ENCODE results near the gene DYNC2LI1. TPM values are rescaled to one million over a fixed set of nuclear protein-coding genes. Genes with fewer than 3 reads are reported as not detected.
A peak's percentile ranks its signal among the peaks of the same experiment; 100 is the strongest.

DYNC2LI1 gene
- total RNA-seq, 2 experiments from 2014 or later, result 4.9 to 6.9 TPM

DNA sequence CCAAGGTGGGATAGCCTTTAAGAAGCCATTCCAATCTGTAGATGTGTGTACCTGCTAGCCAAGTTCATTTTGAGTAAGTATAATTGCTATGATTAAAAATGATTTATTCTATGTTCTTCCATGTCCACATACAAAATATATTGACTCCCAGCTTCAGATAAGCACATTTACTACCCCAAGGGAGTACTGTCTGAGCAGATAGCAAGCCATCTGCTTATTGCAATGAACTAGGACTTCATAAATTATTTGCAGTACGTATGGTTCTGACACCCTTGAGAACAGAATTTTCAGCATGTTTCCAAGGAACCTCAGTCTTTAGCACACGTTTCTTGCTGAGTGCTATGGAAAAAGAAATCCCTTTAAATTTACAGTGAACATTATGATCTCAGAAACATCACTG is 36.6 kb downstream of the DYNC2LI1 start:
- H3K4me1 Mint-ChIP-seq, result no peaks in the 10 kb centered on the region
- no peak for DNase-seq
- H3K27me3 Mint-ChIP-seq, result no peaks in the 10 kb centered on the region
- H3K36me3 Mint-ChIP-seq (ENCODE audit: low read depth), result no peaks in the 10 kb centered on the region
- no peak overlapping the region for H3K27ac Mint-ChIP-seq
- CTCF ChIA-PET, result no interaction called here
- POLR2A ChIA-PET, result no interaction called here
- H3K4me3 Mint-ChIP-seq, result no peak overlapping the region
- H3K9me3 Mint-ChIP-seq, result no peaks in the 10 kb centered on the region

GRCh38 chr2:43810888-43811287 is 37.0 kb downstream of the DYNC2LI1 start:
- Mint-ChIP-seq H3K9me3 (no peaks in the 10 kb centered on the region), H3K4me3 (no peak overlapping the region)
- POLR2A ChIA-PET, result interaction anchor here (0.6 kb wide), 1 partner anchor 21 kb away, joined by 3 read pairs; no protein-coding TSS in a partner anchor

DNA sequence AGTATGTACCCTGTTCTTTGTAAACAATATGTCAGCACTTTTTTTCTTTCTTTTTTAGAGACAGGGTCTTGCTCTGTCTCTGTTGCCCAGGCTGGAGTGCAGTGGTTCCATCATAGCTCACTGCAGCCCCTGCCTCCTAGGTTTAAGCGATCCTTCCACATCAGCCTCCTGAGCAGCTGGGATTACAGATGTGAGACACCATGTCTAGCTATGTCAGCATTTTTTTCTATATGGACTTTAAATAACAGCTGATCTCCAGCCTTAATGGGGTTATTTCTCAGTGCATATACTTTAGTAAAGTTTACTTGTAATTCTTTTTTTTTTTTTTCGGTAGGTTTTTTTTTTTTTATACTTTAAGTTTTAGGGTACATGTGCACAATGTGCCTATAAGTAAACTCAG is 38.2 kb downstream of the DYNC2LI1 start:
- CTCF ChIA-PET, result interaction anchor here (0.6 kb wide), 1 partner anchor 356 kb away, joined by 4 read pairs; no protein-coding TSS in a partner anchor
- H3K4me1 Mint-ChIP-seq, result no peaks in the 10 kb centered on the region
- H3K36me3 Mint-ChIP-seq (ENCODE audit: low read depth), result no peaks in the 10 kb centered on the region
- POLR2A ChIA-PET, result no interaction called here
- no peaks in the 10 kb centered on the region for H3K27me3 Mint-ChIP-seq
- H3K27ac Mint-ChIP-seq, result no peak overlapping the region
- DNase-seq, result no peak
- H3K9me3 Mint-ChIP-seq, result peaks cover 2% of the 10 kb centered on the region
- no peak overlapping the region for H3K4me3 Mint-ChIP-seq

More at GRCh38 chr2:43810888-43811287, 37.0 kb downstream of the DYNC2LI1 start:
- DNase-seq, result no peak
- Mint-ChIP-seq H3K27me3 (no peaks in the 10 kb centered on the region), H3K4me1 (no peaks in the 10 kb centered on the region), H3K27ac (no peak overlapping the region), H3K36me3 (ENCODE audit: low read depth) (no peaks in the 10 kb centered on the region)
- CTCF ChIA-PET, result no interaction called here

DNA sequence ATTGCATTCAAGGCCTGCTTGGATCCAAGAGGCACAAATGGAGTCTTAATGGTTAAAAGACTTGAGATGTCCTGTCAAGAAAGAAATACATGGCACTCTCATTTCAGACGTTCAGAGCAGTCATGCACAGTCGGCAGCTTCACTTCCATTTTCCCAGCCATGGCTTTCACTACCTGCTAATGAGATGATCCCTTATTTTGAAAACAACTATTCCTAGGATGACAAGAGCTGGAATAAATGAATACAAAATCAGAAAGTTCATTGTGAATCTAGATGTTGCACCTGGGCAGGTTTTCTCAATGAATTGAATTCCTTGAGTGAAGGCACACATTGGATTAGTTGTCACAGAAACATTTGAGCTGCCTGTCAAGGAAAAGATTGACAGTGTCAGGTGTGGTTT is 39.1 kb downstream of the DYNC2LI1 start:
- Mint-ChIP-seq H3K36me3 (ENCODE audit: low read depth) (no peaks in the 10 kb centered on the region), H3K9me3 (peaks cover 2% of the 10 kb centered on the region), H3K4me3 (no peak overlapping the region), H3K4me1 (no peaks in the 10 kb centered on the region), H3K27ac (no peak overlapping the region), H3K27me3 (no peaks in the 10 kb centered on the region)
- ChIA-PET POLR2A (no interaction called here), CTCF (no interaction called here)
- DNase-seq, result no peak

DNA sequence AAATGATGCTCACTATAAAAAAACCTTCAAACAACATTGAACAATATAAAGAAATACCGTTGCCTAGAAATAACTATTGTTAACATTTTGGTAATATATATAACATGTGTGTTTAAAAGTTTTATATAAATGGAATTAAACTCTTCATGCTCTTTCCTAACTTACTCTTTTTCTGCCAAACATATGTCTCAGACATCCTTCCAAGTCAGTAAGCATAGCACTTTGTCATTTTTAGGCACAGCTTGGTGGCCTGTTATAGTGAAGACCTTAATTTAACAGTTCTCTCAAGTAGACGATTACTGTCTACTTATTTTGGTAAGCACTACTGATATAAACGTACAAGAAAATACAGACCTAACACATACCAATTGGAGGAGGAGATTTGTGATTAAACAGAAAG is 40.9 kb downstream of the DYNC2LI1 start:
- Mint-ChIP-seq H3K4me1 (peaks cover 3% of the 10 kb centered on the region), H3K27me3 (no peaks in the 10 kb centered on the region), H3K9me3 (peaks cover 2% of the 10 kb centered on the region), H3K4me3 (no peak overlapping the region), H3K27ac (no peak overlapping the region), H3K36me3 (ENCODE audit: low read depth) (no peaks in the 10 kb centered on the region)
- ChIA-PET POLR2A (no interaction called here), CTCF (no interaction called here)
- no peak for DNase-seq

DNA sequence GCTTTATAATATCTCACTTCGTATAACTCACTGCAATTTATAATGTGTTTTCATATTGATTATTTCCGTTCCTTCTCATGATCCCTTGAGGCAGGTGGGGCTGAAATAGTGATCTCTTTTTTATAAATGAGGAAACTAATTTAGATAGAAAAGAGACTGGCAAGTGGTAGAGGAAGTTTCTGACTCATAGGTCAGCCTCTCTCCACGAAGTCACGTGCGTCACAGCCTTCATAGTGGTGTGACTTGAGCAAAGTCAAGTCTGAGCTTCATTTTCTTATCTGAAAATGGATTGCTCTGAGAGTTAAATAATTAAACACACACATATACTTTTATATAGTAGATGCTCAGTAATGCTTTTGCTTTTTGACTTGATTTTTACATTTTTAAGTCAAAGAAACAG is 44.9 kb downstream of the DYNC2LI1 start:
- Mint-ChIP-seq H3K27me3 (peaks cover 23% of the 10 kb centered on the region), H3K27ac (no peak overlapping the region), H3K4me3 (no peak overlapping the region), H3K9me3 (peaks cover 2% of the 10 kb centered on the region), H3K4me1 (peaks cover 3% of the 10 kb centered on the region), H3K36me3 (ENCODE audit: low read depth) (no peaks in the 10 kb centered on the region)
- ChIA-PET CTCF (no interaction called here), POLR2A (no interaction called here)
- DNase-seq, result peak; percentile 23

GRCh38 chr2:43819491-43820163 is 45.8 kb downstream of the DYNC2LI1 start:
- H3K4me3 Mint-ChIP-seq, result no peak overlapping the region
- POLR2A ChIA-PET, result no interaction called here
- peaks cover 3% of the 10 kb centered on the region for H3K4me1 Mint-ChIP-seq

DNA sequence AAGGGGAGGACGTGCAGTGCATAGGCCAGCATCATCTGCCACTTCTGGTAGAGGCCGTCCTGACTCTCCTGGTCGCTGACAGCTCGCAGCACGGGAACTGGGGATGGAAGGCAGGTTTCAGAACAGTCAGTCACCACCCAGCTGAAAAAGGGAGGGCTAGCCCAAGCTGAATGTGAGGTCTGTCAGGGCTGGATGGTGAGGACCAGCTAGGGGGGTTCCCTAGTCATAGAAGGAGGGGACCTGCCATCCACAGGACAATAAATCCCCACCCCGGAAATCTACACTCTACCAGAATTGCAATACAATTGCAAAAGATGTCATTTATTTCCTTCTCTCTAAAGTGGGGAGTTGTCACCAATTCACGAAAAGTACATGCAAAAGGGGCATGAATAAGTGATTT is 49.0 kb downstream of the DYNC2LI1 start:
- H3K4me1 Mint-ChIP-seq, result peaks cover 3% of the 10 kb centered on the region
- DNase-seq, result no peak
- no peak overlapping the region for H3K4me3 Mint-ChIP-seq

More at GRCh38 chr2:43819491-43820163, 45.8 kb downstream of the DYNC2LI1 start:
- no peak for DNase-seq
- no peak overlapping the region for H3K27ac Mint-ChIP-seq
- CTCF ChIA-PET, result no interaction called here
- H3K9me3 Mint-ChIP-seq, result peaks cover 2% of the 10 kb centered on the region
- peaks cover 26% of the 10 kb centered on the region for H3K27me3 Mint-ChIP-seq
- no peaks in the 10 kb centered on the region for H3K36me3 Mint-ChIP-seq (ENCODE audit: low read depth)

GRCh38 chr2:43823751-43824150 is 49.9 kb downstream of the DYNC2LI1 start:
- Mint-ChIP-seq H3K27ac (no peak overlapping the region), H3K4me3 (no peak overlapping the region), H3K4me1 (no peaks in the 10 kb centered on the region), H3K36me3 (ENCODE audit: low read depth) (no peaks in the 10 kb centered on the region), H3K9me3 (no peaks in the 10 kb centered on the region), H3K27me3 (peaks cover 31% of the 10 kb centered on the region)
- no peak for DNase-seq
- CTCF ChIA-PET, result no interaction called here
- POLR2A ChIA-PET, result no interaction called here

More for the DNA sequence above, 49.0 kb downstream of the DYNC2LI1 start:
- ChIA-PET CTCF (no interaction called here), POLR2A (no interaction called here)
- no peaks in the 10 kb centered on the region for H3K36me3 Mint-ChIP-seq (ENCODE audit: low read depth)
- H3K27me3 Mint-ChIP-seq, result peaks cover 29% of the 10 kb centered on the region
- H3K9me3 Mint-ChIP-seq, result no peaks in the 10 kb centered on the region
- no peak overlapping the region for H3K27ac Mint-ChIP-seq

DNA sequence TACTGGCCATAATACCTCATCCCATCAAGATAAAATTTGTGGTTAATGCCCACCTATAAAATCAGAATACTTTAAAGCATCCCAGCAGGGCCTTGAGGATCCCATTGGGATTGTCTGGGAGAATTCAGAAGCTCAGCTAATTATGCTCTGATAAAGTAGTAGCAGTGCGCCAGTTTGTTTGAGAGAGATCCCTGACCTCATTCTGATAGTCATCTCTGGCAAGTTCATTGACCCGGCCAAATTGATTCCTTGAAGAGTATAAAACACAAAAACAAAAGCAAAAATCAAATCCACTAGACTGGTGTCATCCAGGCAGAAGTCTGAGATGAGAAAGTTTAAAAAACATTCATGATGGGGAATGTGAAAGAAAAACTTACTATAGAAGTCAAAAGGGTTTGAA is 50.7 kb downstream of the DYNC2LI1 start:
- POLR2A ChIA-PET, result no interaction called here
- Mint-ChIP-seq H3K4me3 (no peak overlapping the region), H3K36me3 (ENCODE audit: low read depth) (no peaks in the 10 kb centered on the region), H3K27me3 (peaks cover 34% of the 10 kb centered on the region), H3K4me1 (no peaks in the 10 kb centered on the region), H3K27ac (no peak overlapping the region), H3K9me3 (no peaks in the 10 kb centered on the region)
- CTCF ChIA-PET, result no interaction called here
- DNase-seq, result no peak

GRCh38 chr2:43824951-43825493 is 51.2 kb downstream of the DYNC2LI1 start:
- CTCF ChIA-PET, result no interaction called here
- Mint-ChIP-seq H3K9me3 (no peaks in the 10 kb centered on the region), H3K4me1 (no peaks in the 10 kb centered on the region), H3K36me3 (ENCODE audit: low read depth) (no peaks in the 10 kb centered on the region), H3K27me3 (peaks cover 39% of the 10 kb centered on the region), H3K27ac (no peak overlapping the region), H3K4me3 (no peak overlapping the region)
- DNase-seq, result no peak
- POLR2A ChIA-PET, result no interaction called here

GRCh38 chr2:43825841-43826240 is 52.0 kb downstream of the DYNC2LI1 start:
- H3K27me3 Mint-ChIP-seq, result peaks cover 43% of the 10 kb centered on the region
- no peaks in the 10 kb centered on the region for H3K4me1 Mint-ChIP-seq
- POLR2A ChIA-PET, result no interaction called here
- CTCF ChIA-PET, result interaction anchor here (0.6 kb wide), 1 partner anchor 23 kb away, joined by 7 read pairs; no protein-coding TSS in a partner anchor
- H3K27ac Mint-ChIP-seq, result no peak overlapping the region
- H3K36me3 Mint-ChIP-seq (ENCODE audit: low read depth), result no peaks in the 10 kb centered on the region
- DNase-seq, result no peak
- no peak overlapping the region for H3K4me3 Mint-ChIP-seq
- no peaks in the 10 kb centered on the region for H3K9me3 Mint-ChIP-seq

GRCh38 chr2:43826305-43827250 is 52.7 kb downstream of the DYNC2LI1 start:
- DNase-seq, result no peak
- Mint-ChIP-seq H3K27me3 (peaks cover 40% of the 10 kb centered on the region), H3K27ac (no peak overlapping the region), H3K9me3 (no peaks in the 10 kb centered on the region), H3K36me3 (ENCODE audit: low read depth) (no peaks in the 10 kb centered on the region), H3K4me1 (peaks cover 1% of the 10 kb centered on the region), H3K4me3 (no peak overlapping the region)
- CTCF ChIA-PET, result interaction anchor here (0.6 kb wide), 1 partner anchor 24 kb away, joined by 7 read pairs; no protein-coding TSS in a partner anchor
- POLR2A ChIA-PET, result no interaction called here

Measured in activated CD4-positive, alpha-beta memory T cell treated with anti-CD3 and anti-CD28 coated beads, Interleukin-2, amount 10 ng/mL, durations not matched to agents 7 days and 5 days (primary cell).